ENCODE data around the gene COBL.

COBL gene

DNA sequence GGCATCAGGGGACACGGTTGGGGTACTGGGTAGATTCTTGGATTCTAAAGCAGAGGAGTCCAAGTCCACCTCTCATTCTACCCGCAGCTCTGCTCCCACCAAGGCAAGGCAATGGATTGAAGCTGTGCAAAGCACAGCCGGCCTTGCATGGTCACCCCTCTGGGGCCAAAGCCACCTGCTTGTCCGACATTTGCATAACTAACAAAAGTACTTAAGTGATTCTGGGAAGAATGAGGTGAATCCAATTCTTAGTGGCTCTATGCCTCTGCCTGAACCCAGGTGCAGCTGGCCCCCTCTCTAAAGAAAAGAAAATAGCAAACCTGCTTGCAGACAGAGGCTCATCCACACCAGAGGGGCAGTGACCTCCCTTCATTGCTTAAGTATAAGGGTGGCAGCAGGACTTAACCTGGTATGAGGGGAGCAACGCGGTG, 10.7 kb upstream of the COBL start:
- DNase-seq, result no peak

DNA sequence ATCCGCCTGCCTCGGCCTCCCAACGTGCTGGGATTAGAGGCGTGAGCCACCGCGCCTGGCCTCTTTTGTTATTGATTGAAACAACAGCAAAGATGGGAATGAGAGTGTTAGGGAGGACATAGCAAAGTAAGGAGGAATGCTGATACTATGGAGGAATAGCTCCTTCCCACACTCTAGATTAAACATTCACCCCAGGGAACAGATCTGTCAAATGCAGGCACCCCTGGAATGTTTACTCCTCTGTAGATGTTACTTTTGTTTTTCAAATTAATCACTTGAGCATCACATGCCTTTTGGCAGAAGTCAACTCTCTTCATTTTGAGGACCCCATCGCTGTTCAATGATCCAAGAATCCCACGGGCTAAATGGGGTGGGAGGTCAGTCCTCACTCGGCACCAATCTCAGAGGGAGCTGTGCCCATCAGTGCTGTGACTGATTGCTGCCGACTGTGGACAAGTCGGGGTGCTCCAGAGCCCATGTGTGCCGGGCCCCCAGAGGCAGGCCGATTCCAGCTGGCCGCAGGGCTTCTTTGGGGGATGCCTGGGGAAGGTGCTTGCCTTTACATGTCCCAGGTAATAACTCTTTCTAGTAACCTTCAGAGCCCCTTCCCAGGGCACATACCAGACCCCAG, 10.2 kb upstream of the COBL start:
- DNase-seq, result no peak

DNA sequence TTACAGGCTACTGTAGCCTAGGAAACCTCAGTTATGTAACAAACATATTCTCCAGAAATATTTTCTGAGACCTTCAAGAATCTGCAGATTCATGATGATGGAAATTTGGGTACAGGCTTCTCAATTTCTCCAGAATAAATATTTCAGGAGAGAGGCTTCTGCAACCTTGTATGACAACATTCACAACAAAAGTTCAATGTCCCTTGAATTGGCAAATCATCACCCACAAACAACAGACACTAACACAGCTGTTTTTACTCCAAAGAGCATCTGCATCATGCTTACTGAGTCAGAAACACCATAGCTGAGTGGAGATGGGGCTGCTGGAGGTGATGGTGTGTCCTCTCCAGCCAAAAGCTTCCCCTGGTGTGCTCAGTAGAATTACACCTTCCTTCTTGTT, 9.3 kb upstream of the COBL start:
- no peak for DNase-seq

- no peak for DNase-seq
Observed at GRCh38 chr7:51325261-51325676, 8.7 kb upstream of the COBL start.

- DNase-seq, result no peak
Observed at GRCh38 chr7:51324206-51324898, 7.7 kb upstream of the COBL start.

GRCh38 chr7:51321961-51322515, 5.4 kb upstream of the COBL start:
- no peak for DNase-seq

- DNase-seq, result no peak
Observed at GRCh38 chr7:51318886-51319579, 2.4 kb upstream of the COBL start.

DNA sequence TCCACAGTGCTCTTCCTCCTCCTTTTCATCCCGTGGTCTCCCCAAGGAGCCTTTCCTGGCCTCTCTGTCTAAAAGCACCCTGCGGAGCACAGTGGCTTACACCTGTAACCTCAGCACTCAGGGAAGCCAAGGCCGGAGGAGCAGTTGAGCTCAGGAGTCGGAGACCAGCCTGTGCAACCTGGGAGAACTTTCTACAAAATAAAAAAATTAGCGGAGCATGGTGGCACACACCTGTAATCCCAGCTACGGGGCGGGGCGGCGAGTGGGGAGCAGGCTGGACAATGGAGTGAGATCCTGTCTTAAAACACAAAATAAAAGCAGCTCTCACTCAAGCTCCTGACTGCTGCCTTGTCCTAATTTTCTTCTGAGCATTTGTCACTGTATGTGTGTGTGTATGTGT, 1.4 kb upstream of the COBL start:
- DNase-seq, result no peak

- no peak for DNase-seq
Observed at GRCh38 chr7:51317582-51317910, 937 bp upstream of the COBL start.

DNA sequence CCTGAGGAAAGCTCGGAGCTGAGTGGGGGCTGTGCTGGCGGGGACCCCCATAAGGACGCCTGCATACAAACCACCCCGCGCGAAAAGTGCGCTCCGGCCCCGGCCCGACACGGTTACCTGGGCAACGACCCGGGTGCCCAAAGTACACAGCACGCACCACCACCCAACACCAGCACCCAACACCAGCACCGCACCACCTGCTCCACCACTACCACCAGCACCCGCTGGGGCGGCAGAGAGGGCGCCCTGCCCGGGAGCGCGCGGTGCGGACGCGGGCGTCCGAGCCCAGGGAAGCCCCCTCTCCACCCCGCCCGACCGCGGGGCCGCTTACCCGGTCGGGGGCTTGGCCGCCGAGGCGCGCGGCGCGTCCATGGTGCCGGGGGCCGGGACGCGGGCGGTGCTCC, 345 bp downstream of the COBL start:
- DNase-seq, result no peak

DNA sequence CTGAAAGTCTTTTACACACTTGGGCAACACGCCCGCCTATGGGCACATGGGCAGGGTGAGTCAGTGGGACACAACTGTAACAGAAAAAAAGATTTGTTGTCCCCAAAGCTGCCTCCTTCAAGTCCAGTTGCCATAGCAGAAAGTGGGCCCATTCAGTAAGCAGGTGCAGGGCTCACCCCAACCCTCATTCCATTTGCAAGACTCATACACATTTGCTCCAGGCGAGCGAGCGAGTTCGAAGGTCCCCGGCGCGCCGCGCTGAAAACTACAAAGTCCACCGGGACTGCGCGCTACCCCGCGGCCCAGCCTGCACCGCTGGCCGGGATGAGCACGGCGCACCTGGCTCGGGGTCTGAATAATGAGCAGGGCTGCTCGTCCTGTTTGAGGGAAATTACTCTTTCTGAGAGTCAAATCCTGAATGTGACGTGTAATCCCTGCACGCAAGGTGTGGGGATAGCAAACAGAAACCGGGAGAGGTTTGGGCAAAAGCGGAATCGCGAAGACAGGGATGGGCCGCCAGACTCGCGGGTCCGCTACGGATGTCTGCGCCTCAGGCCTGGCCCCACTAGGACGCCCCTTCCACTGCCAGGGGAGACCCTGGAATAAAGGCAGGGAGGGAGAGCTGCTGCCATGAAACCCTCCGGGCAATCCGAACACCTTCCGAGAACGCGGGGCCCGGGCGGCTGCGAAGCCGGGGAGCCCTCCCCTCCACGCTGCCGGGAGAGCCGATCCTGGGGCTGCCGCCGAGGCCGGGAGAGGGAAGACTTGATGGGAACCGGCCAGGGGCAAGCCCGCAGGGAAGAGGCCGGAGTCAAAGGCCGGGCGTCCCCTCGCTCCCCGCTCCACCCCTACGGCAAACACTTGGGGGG, 982 bp downstream of the COBL start:
- no peak for DNase-seq

DNA sequence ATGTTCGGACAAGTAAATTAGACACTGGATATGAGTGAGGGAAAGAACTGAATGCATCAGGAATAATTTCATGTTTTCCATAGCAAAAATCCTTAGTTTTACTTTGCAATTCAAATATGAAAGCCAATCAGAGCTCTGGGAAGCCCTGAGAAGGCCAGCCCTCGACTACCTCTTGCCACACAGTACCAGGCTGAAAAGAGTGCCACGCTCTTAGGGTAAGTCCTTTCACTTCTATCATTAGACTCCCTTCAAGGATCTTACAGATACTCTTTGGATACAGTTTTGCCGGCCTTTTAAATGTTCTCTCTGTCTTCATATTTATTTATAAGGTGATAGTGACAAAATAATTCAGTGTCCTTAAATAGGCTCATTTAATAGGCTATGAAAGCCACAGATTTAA, 1.9 kb downstream of the COBL start:
- no peak for DNase-seq

DNA sequence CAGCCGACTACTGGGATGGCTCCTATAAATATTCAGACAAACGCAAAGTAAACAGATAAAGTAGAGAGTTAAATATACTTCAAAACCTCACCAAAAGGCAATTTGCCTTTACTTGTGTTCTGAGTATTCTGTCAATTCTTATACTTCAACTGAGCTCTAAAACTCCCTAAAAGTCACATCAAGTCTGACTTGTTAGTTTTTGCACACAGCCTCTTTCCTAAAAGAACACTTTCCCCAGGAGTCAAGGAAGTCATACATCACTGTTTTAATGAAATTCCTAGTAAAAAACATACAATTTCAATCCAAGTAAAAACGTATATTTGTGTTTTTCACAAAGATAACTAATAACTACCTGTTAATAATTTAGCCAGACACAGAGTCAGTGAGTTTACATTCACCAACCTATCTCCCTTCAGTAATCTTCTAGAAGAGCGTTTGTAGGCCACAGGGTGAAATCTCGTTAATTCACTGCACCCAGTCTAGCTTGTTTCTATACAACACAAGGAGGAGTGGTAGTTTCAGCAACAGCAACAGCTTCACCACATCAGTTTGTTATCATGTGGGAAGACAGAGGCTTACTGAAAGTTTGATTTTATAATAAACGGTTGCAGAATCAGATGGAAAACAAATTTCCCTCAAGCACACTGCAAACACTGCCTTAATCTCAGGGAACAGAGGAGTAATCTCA, 2.7 kb downstream of the COBL start:
- DNase-seq, result no peak

- DNase-seq, result no peak
Observed at GRCh38 chr7:51312951-51313737, 3.5 kb downstream of the COBL start.

DNA sequence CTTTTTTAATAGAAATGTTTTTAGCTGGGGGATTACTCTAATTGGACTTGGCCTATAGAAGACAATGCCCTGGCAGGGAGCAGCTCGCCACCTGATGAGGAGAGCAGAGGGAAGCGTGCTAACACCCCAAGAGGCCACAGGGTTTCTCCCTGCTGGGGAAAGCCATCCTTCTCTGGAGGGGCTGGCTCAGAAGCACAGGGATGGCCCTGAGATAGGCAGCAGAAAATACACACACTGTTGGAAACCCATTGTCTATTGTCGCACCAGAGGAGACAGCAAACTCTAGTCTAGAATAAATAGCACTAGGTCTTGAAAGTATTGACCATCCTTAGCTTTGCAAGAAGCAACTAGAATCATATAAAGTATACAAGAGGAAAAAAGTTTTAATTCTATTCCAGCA, 5.4 kb downstream of the COBL start:
- no peak for DNase-seq

DNA sequence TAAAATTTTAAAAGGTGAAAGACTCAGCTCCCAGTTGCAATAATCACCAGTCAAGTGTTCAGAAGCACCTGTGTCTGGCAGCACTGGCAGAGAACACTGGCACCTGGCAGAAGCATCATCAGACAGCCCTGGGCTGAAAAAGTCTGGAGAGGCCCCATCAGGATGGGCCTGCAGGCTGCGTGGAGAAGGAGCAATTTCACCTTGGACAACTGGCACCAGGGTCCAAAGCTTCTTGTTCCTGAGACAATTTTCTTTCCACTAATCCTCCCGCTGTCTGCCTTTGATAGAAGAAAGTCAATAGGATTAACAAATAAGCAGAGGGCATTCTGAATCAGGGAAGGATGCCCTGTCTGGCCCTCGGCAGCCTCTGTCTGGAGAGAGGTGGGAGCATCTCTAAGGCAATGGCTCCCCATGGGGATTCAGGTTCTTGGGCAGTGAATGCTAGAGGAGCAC, 6.5 kb downstream of the COBL start:
- DNase-seq, result no peak

DNA sequence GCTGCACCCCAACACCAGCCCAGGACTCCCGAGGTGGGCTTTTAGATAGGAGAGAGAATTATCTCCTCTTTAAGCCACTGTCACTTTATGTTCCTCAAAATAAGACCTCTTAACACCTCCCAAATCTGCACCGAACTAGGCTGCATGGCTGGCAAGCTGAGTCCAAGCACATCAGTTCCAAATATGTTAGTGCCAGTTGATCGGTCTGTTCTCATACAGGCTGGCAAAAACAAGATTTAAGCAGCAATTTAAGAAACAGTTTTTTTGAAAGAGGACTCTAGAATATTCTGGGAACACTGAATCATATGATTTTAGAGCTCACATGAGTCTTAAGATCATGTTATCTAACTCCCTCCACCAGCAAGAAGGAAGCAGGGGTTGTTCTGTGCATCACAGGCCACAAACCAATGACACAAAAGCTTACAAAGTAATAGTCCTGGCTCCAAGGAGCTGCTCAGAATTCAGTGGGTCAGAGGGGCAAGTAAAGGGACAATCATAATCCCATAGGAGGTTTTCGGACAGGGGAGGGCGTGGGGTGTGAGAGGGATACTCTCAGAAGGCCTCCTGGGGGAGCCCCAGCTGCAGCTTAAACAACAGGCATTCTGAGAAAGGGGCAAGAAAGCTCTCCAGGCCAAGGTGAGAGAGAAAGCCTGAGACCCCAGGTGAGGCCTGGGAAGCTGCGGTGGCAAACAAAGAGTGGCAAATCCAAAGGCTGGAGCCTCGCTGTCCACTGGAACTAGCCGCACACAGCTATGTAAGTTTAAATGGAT, 7.1 kb downstream of the COBL start:
- DNase-seq, result no peak

DNA sequence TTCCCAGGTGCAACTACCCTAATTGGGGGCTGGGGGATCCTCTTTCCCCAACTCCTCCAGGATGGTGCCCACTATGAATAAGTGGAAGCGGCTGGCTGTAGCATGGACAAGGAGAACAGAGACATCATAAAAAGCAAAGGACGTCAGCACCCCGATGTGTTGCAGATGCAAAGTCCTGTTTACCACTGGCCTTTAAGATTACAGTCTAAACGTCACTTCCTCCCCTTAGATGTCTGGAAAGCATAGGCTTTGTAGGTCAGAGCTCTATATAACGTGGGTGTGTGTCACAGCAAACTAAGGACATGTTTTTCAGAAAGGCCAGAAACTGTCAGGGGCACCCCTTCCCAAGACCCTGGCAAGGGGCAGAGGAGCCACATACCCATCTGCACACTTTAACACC, 7.9 kb downstream of the COBL start:
- no peak for DNase-seq

GRCh38 chr7:51308265-51308664, 8.3 kb downstream of the COBL start:
- no peak for DNase-seq

DNA sequence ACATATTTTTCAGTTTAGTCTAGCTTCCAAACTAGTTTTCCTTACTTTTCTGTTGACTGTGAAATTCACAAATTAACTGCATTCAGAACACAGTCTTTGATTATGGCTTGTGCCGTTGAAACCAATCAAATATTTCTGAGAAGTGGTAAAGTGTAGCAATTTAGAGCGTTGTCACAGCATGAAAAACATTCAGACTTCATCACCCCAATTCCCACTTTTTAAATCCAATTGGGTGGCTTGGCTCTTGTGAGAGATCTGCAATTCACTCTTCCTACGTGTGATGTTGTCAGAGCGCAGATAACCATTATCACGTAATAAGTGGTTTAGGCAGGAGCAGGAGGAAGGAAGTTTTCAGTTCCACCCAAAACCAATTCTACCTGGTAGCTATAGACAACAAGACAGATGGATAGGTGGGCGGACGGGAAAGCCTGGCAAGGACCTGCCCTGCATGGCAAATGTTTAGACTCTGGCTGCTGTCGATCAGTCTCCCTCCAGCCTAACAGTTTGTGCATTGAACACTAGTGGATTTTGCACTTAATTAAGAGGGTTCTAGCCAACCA, 8.9 kb downstream of the COBL start:
- no peak for DNase-seq

Data from CD4-positive, alpha-beta T cell treated with Interleukin-4 for 1 hour (primary cell).